ENCODE measurements around the gene NEK6. TPM values are rescaled to one million over a fixed set of nuclear protein-coding genes. Genes with fewer than 3 reads are reported as not detected.

Gene NEK6
- total and polyA plus RNA-seq, 9 of the 15 experiments (the other 6 are each of a cell fraction or from before 2014, with no cell fraction given), result 3.1 to 19.0 (median 8.4) TPM

DNA sequence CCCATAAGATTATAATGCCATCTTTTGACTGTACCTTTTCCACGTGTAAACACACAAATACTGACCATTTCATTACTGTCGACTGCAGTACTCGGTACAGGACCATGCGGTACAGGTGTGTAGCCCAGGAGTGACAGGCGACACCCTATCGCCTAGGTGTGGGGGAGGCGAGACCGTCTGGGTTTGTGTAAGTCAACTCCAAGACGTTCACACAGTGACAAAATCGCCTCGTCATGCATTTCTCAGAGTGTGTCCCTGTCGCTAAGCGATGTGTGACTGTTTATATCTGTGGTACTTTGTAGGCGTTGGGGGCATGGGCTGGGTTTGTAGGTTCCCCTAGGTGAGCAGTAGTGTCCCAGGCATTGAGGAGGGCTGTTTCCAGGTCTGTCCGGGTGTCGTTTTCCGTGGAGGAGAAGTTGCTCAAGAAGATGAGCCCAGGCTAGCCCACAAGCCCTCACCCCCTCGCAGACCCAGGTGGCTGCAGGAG, 20.3 kb downstream of the NEK6 start (continued):
- TF ChIP-seq ZNF592 (IDR thresholded peaks at IDR 0.05) (0 out of 2 replicates have a peak, but pooled peaks have one; percentile 37), NFE2L1 (tag; IDR thresholded peaks at IDR 0.05; ENCODE audit: borderline replicate concordance, low read depth) (peak; percentile 83), ZNF316 (IDR thresholded peaks at IDR 0.05) (peak; percentile 99), E2F6 (IDR thresholded peaks at IDR 0.05; ENCODE audit: borderline replicate concordance in 1 of 2, extremely low read depth in 1 of 2, insufficient read depth in 1 of 2, insufficient read length in 1 of 2, low read depth in 1 of 2, low read length in 1 of 2, poor library complexity in 1 of 2, severe bottlenecking in 1 of 2) (peak in 1 of 2 experiments; percentile 21), ZNF23 (CRISPR knock-in tag; IDR thresholded peaks at IDR 0.05) (no peak), MAZ (CRISPR knock-in tag; conservative IDR thresholded peaks at IDR 0.05 in 1 of 2, IDR thresholded peaks at IDR 0.05 in 1 of 2) (0 out of 4 replicates have a peak, but pooled peaks of 1 of the 2 experiments have one; percentile 34), ZNF165 (CRISPR knock-in tag; IDR thresholded peaks at IDR 0.05; ENCODE audit: borderline replicate concordance) (no peak), ZKSCAN8 (CRISPR knock-in tag; IDR thresholded peaks at IDR 0.05) (no peak), SMAD1 (IDR thresholded peaks at IDR 0.05; ENCODE audit: low read depth, low read length, partially characterized antibody) (no peak), RCOR1 (IDR thresholded peaks at IDR 0.05; ENCODE audit: borderline replicate concordance in 1 of 2, low read depth in 2 of 2, low read length in 2 of 2) (0 out of 4 replicates have a peak, but pooled peaks of 1 of the 2 experiments have one; percentile 7), CREB1 (IDR thresholded peaks at IDR 0.05) (0 out of 2 replicates have a peak, but pooled peaks have one; percentile 13), CREB1 (CRISPR knock-in tag; IDR thresholded peaks at IDR 0.05) (peak; percentile 69), CTBP1 (IDR thresholded peaks at IDR 0.05; ENCODE audit: borderline replicate concordance) (0 out of 2 replicates have a peak, but pooled peaks have one; percentile 41), SETDB1 (IDR thresholded peaks at IDR 0.05; ENCODE audit: low read length) (no peak), CEBPB (tag; IDR thresholded peaks at IDR 0.05) (0 out of 2 replicates have a peak, but pooled peaks have one; percentile 14), CBX5 (IDR thresholded peaks at IDR 0.05; ENCODE audit: borderline replicate concordance, low read depth) (no peak), ZEB2 (IDR thresholded peaks at IDR 0.05) (peak; percentile 89; the same call in 1 of the 2 replicates), RNF2 (IDR thresholded peaks at IDR 0.05) (no peak), BACH1 (tag; IDR thresholded peaks at IDR 0.05) (peak; percentile 91)
- TF ChIP-seq, protein P1, sequence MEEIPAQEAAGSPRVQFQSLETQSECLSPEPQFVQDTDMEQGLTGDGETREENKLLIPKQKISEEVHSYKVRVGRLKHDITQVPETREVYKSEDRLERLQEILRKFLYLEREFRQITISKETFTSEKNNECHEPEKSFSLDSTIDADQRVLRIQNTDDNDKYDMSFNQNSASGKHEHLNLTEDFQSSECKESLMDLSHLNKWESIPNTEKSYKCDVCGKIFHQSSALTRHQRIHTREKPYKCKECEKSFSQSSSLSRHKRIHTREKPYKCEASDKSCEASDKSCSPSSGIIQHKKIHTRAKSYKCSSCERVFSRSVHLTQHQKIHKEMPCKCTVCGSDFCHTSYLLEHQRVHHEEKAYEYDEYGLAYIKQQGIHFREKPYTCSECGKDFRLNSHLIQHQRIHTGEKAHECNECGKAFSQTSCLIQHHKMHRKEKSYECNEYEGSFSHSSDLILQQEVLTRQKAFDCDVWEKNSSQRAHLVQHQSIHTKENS (CRISPR knock-in tag; IDR thresholded peaks at IDR 0.05), result no peak
- TF ChIP-seq, protein P2, sequence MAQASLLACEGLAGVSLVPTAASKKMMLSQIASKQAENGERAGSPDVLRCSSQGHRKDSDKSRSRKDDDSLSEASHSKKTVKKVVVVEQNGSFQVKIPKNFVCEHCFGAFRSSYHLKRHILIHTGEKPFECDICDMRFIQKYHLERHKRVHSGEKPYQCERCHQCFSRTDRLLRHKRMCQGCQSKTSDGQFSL (CRISPR knock-in tag; IDR thresholded peaks at IDR 0.05), result peak; percentile 68
- TF ChIP-seq, protein P2 (tag; IDR thresholded peaks at IDR 0.05), result no peak

Data from K562 (cell line).